ENCODE measurements around the gene GZMM. TPM values are rescaled to one million over a fixed set of nuclear protein-coding genes. Genes with fewer than 3 reads are reported as not detected.
A peak's percentile ranks its signal among the peaks of the same experiment; 100 is the strongest.

GZMM gene
- total and polyA plus RNA-seq, 2 of the 13 experiments (the other 11 are each of a cell fraction or from before 2014, with no cell fraction given), result 0.07 TPM; not detected in 1

DNA sequence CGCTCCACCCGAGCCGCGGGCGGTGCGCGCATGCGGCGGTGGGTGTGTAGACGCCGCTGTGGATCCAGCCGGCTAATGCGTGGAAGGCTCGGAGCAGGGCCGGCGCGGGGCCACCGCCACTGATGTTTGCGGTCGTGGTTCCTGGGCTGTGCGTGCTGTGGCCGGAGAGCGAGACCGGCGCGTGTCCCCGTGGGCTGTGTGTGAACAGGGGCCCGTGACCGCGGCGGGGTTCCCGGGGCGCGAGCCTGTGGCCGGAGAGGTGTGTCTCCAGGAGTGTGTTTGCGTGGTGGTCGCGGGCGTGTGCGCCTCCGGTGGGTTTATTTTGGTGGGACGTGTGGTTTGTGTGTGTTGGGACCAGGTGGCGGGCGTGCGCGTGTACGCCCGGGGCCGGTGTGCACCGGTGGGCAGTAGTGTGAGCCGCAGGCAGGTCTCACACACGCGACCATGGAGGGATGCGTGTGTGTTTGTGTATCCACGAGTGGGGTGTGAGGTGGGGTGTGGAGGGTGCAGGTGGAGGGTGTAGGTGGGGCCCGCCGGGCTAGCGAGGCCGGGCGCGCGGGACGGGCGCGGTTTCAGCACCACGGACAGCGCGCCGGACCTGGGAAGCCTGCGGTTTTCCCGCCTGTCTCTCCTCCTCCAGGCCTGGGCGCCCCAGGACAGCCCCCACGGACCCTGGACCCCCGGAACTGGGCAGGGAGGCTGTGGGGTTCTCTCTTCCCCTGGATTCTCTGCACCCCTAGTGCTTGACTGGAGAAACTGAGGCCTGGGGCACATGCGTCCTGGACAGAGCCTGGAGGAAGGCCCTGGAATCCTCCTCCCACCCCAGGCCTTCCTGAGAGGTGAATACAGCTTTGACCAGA is 47.5 kb downstream of the GZMM start (continued):
- TF ChIP-seq, protein P1, sequence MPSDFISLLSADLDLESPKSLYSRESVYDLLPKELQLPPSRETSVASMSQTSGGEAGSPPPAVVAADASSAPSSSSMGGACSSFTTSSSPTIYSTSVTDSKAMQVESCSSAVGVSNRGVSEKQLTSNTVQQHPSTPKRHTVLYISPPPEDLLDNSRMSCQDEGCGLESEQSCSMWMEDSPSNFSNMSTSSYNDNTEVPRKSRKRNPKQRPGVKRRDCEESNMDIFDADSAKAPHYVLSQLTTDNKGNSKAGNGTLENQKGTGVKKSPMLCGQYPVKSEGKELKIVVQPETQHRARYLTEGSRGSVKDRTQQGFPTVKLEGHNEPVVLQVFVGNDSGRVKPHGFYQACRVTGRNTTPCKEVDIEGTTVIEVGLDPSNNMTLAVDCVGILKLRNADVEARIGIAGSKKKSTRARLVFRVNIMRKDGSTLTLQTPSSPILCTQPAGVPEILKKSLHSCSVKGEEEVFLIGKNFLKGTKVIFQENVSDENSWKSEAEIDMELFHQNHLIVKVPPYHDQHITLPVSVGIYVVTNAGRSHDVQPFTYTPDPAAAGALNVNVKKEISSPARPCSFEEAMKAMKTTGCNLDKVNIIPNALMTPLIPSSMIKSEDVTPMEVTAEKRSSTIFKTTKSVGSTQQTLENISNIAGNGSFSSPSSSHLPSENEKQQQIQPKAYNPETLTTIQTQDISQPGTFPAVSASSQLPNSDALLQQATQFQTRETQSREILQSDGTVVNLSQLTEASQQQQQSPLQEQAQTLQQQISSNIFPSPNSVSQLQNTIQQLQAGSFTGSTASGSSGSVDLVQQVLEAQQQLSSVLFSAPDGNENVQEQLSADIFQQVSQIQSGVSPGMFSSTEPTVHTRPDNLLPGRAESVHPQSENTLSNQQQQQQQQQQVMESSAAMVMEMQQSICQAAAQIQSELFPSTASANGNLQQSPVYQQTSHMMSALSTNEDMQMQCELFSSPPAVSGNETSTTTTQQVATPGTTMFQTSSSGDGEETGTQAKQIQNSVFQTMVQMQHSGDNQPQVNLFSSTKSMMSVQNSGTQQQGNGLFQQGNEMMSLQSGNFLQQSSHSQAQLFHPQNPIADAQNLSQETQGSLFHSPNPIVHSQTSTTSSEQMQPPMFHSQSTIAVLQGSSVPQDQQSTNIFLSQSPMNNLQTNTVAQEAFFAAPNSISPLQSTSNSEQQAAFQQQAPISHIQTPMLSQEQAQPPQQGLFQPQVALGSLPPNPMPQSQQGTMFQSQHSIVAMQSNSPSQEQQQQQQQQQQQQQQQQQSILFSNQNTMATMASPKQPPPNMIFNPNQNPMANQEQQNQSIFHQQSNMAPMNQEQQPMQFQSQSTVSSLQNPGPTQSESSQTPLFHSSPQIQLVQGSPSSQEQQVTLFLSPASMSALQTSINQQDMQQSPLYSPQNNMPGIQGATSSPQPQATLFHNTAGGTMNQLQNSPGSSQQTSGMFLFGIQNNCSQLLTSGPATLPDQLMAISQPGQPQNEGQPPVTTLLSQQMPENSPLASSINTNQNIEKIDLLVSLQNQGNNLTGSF (CRISPR knock-in tag; IDR thresholded peaks at IDR 0.05), result peak; percentile 92
- TF ChIP-seq ZNF382 (CRISPR knock-in tag; IDR thresholded peaks at IDR 0.05; ENCODE audit: borderline replicate concordance) (no peak), NPAS2 (CRISPR knock-in tag; IDR thresholded peaks at IDR 0.05; ENCODE audit: borderline replicate concordance) (no peak), MTF1 (CRISPR knock-in tag; IDR thresholded peaks at IDR 0.05) (0 out of 2 replicates have a peak, but pooled peaks have one; percentile 72), ZNF547 (CRISPR knock-in tag; IDR thresholded peaks at IDR 0.05) (peak; percentile 43; the same call in 1 of the 2 replicates), ZNF296 (CRISPR knock-in tag; conservative IDR thresholded peaks at IDR 0.05) (peak; percentile 67; the same call in 1 of the 2 replicates), ZNF660 (CRISPR knock-in tag; IDR thresholded peaks at IDR 0.05; ENCODE audit: borderline replicate concordance, low read depth) (no peak), MBNL3 (CRISPR knock-in tag; conservative IDR thresholded peaks at IDR 0.05) (no peak), ZNF839 (CRISPR knock-in tag; IDR thresholded peaks at IDR 0.05; ENCODE audit: borderline replicate concordance) (no peak), HIVEP1 (CRISPR knock-in tag; IDR thresholded peaks at IDR 0.05) (no peak), MED1 (CRISPR knock-in tag; IDR thresholded peaks at IDR 0.05) (no peak), SOX6 (IDR thresholded peaks at IDR 0.05) (no peak), SOX6 (CRISPR knock-in tag; IDR thresholded peaks at IDR 0.05) (no peak), STAT5B (CRISPR knock-in tag; IDR thresholded peaks at IDR 0.05) (0 out of 2 replicates have a peak, but pooled peaks have one; percentile 78), ZNF230 (CRISPR knock-in tag; IDR thresholded peaks at IDR 0.05) (peak; percentile 42; the same call in 1 of the 2 replicates)
- TF ChIP-seq, protein P2, sequence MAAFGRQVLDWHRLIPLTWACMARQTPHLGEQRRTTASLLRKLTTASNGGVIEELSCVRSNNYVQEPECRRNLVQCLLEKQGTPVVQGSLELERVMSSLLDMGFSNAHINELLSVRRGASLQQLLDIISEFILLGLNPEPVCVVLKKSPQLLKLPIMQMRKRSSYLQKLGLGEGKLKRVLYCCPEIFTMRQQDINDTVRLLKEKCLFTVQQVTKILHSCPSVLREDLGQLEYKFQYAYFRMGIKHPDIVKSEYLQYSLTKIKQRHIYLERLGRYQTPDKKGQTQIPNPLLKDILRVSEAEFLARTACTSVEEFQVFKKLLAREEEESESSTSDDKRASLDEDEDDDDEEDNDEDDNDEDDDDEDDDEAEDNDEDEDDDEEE (CRISPR knock-in tag; IDR thresholded peaks at IDR 0.05), result peak; percentile 47; the same call in 1 of the 2 replicates
- TF ChIP-seq, protein P3, sequence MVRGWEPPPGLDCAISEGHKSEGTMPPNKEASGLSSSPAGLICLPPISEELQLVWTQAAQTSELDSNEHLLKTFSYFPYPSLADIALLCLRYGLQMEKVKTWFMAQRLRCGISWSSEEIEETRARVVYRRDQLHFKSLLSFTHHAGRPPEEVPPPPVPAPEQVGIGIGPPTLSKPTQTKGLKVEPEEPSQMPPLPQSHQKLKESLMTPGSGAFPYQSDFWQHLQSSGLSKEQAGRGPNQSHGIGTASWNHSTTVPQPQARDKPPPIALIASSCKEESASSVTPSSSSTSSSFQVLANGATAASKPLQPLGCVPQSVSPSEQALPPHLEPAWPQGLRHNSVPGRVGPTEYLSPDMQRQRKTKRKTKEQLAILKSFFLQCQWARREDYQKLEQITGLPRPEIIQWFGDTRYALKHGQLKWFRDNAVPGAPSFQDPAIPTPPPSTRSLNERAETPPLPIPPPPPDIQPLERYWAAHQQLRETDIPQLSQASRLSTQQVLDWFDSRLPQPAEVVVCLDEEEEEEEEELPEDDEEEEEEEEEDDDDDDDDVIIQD (CRISPR knock-in tag; IDR thresholded peaks at IDR 0.05; ENCODE audit: low read depth), result no peak
- TF ChIP-seq, protein P4, sequence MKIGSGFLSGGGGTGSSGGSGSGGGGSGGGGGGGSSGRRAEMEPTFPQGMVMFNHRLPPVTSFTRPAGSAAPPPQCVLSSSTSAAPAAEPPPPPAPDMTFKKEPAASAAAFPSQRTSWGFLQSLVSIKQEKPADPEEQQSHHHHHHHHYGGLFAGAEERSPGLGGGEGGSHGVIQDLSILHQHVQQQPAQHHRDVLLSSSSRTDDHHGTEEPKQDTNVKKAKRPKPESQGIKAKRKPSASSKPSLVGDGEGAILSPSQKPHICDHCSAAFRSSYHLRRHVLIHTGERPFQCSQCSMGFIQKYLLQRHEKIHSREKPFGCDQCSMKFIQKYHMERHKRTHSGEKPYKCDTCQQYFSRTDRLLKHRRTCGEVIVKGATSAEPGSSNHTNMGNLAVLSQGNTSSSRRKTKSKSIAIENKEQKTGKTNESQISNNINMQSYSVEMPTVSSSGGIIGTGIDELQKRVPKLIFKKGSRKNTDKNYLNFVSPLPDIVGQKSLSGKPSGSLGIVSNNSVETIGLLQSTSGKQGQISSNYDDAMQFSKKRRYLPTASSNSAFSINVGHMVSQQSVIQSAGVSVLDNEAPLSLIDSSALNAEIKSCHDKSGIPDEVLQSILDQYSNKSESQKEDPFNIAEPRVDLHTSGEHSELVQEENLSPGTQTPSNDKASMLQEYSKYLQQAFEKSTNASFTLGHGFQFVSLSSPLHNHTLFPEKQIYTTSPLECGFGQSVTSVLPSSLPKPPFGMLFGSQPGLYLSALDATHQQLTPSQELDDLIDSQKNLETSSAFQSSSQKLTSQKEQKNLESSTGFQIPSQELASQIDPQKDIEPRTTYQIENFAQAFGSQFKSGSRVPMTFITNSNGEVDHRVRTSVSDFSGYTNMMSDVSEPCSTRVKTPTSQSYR (CRISPR knock-in tag; IDR thresholded peaks at IDR 0.05; ENCODE audit: borderline replicate concordance), result peak; percentile 20; the same call in 1 of the 2 replicates

Measured in HepG2 (cell line).